Karpas-422 (cell line): ENCODE results near the gene ADARB2. TPM values are rescaled to one million over a fixed set of nuclear protein-coding genes. Genes with fewer than 3 reads are reported as not detected.

Source experiments
- DNase-seq: peaks from one replicate; pipeline ENCODE4 v3.0.0-alpha.2; 2015
- H2AFZ ChIP-seq: fragments of 200-600 bp; sonication (generic); 2 replicates; pipeline ENCODE4 v1.6.1; 2014; ENCODE audit warnings: antibody characterized with exemption, low read length, mixed read lengths
- H3K27ac ChIP-seq: fragments of 200-600 bp; sonication (generic); 2 replicates; pipeline ENCODE4 v1.5.1; 2014; ENCODE audit warnings: mild to moderate bottlenecking, low read length, moderate library complexity
- H3K27me3 ChIP-seq: fragments of 200-600 bp; sonication (generic); 2 replicates; pipeline ENCODE4 v1.6.1; 2014; ENCODE audit warnings: low read length, mixed read lengths
- H3K36me3 ChIP-seq: fragments of 200-600 bp; sonication (generic); 2 replicates; pipeline ENCODE4 v1.6.1; 2014; ENCODE audit warnings: low read length, mixed read lengths; ENCODE audit not compliant: insufficient read depth
- H3K4me1 ChIP-seq: fragments of 200-600 bp; sonication (generic); 2 replicates; pipeline ENCODE4 v1.6.1; 2014; ENCODE audit warnings: mild to moderate bottlenecking, low read length, mixed read lengths
- H3K4me2 ChIP-seq: fragments of 200-600 bp; sonication (generic); 2 replicates; pipeline ENCODE4 v1.6.1; 2014; ENCODE audit warnings: low read length, low read depth, mild to moderate bottlenecking; ENCODE audit not compliant: poor library complexity, severe bottlenecking
- H3K4me3 ChIP-seq: fragments of 200-600 bp; sonication (generic); 2 replicates; pipeline ENCODE4 v1.5.1; 2014; ENCODE audit warnings: mild to moderate bottlenecking, antibody characterized with exemption, low read length, mixed read lengths
- H3K79me2 ChIP-seq: fragments of 200-600 bp; sonication (generic); 2 replicates; pipeline ENCODE4 v1.6.1; 2014; ENCODE audit warnings: mild to moderate bottlenecking, low read length, mixed read lengths
- H3K9ac ChIP-seq: fragments of 200-600 bp; sonication (generic); 2 replicates; pipeline ENCODE4 v1.6.0; 2014; ENCODE audit warnings: low read length
- H3K9me2 ChIP-seq: fragments of 200-600 bp; sonication (generic), shearing (Covaris generic); replicated peaks from 2 replicates; pipeline ENCODE4 v1.6.0; 2014; ENCODE audit warnings: mild to moderate bottlenecking, low read length, moderate library complexity; ENCODE audit not compliant: insufficient read depth
- H3K9me3 ChIP-seq: fragments of 300-700, 200-600 bp; sonication (generic); 2 replicates; pipeline ENCODE4 v1.6.1; 2014; ENCODE audit warnings: low read length, mixed read lengths
- H4K20me1 ChIP-seq: fragments of 200-600 bp; sonication (generic); 2 replicates; pipeline ENCODE4 v1.6.1; 2014; ENCODE audit warnings: mild to moderate bottlenecking, antibody characterized with exemption, low read length, low read depth; ENCODE audit not compliant: insufficient read depth
- total RNA-seq: library from RNA; depleted of rRNA; stranded (reverse); fragments of >200 nt; shearing (Covaris generic); gene quantifications from 2 replicates; pipeline ENCODE4 v1.2.3, GENCODE V29; 2014; ENCODE audit warnings: low replicate concordance

Gene ADARB2
- total RNA-seq, 1 experiment from 2014 or later: not detected

DNA sequence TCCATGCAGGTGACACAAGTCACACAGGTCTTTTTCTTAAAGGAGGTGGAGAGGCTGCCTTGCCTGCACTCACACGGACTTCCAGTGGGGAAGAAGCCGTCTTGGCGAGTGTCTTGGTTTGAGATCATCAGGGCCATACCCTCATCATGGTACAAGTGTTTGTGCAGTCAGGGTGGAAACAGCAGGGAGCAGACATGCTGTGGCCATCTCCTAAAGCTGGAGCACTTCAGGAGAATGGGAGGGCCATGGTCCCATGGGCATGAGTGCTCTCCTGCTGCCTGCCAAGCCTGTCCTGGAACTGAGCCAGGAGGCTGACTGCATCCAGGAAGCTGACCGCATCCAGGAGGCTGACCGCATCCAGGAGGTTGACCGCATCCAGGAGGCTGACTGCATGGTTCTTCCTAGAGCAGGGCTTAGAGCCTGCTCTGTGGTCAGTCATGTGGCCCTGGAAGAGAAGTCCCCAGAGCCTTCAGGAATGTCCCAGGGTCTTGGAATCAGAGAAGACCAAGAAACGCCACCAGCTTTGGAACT lies 98.4 kb downstream of the ADARB2 start:
- H3K27ac ChIP-seq: no peak overlapping the region
- no peaks in the 10 kb centered on the region for H3K4me1 ChIP-seq
- H3K9ac ChIP-seq: no peak overlapping the region
- H3K9me2 ChIP-seq: no peaks in the 10 kb centered on the region
- H3K4me3 ChIP-seq: no peak overlapping the region
- H3K27me3 ChIP-seq: no peaks in the 10 kb centered on the region
- no peaks in the 10 kb centered on the region for H3K79me2 ChIP-seq
- no peak for DNase-seq
- no peaks in the 10 kb centered on the region for H3K36me3 ChIP-seq
- H2AFZ ChIP-seq: no peak overlapping the region
- H4K20me1 ChIP-seq: no peaks in the 10 kb centered on the region
- no peaks in the 10 kb centered on the region for H3K9me3 ChIP-seq
- no peak overlapping the region for H3K4me2 ChIP-seq

DNA sequence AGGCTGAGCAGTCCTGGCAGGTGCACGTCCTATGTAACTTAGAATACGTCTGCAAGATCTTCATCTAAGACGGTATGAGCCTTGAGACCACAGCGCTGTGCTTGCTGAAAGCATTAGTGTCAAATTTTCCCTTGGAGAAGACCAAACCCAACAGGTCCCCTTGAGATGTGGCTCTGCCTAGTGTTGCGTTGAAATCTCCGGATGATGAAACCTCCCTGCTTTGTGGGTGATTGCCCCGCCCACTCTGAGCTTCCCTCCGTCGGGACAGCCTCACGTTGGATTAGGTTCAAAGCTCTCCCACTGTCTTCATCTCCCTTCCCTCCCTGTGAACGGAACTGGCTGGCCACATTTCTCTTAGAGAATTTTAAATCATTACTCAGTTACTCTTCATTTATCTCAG lies 102.0 kb downstream of the ADARB2 start:
- no peaks in the 10 kb centered on the region for H3K79me2 ChIP-seq
- H3K27me3 ChIP-seq: no peaks in the 10 kb centered on the region
- no peaks in the 10 kb centered on the region for H4K20me1 ChIP-seq
- no peaks in the 10 kb centered on the region for H3K4me1 ChIP-seq
- no peaks in the 10 kb centered on the region for H3K9me3 ChIP-seq
- no peaks in the 10 kb centered on the region for H3K36me3 ChIP-seq
- H3K9ac ChIP-seq: no peak overlapping the region
- H3K27ac ChIP-seq: no peak overlapping the region
- no peak overlapping the region for H3K4me3 ChIP-seq
- no peak overlapping the region for H2AFZ ChIP-seq
- no peak overlapping the region for H3K4me2 ChIP-seq
- no peaks in the 10 kb centered on the region for H3K9me2 ChIP-seq
- no peak for DNase-seq

DNA sequence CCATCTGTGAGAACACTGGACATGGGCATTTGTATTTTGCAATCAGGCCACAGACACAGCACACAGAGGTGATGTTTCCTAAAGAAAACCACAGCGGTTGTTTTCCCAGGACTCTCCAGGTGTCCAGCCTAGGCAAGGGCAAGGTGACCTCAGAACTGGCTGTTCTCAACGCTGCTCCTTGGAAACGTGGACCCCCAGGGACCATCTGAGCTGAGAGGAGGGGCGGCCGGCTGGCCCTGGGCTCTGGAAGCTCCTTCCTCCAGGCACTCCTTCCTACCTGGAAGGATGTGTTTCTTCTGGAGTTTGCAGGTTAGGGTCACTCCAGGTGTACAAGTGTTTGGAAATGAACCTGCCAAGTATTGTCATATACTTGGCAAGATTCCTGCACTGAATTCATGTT lies 103.1 kb downstream of the ADARB2 start:
- no peaks in the 10 kb centered on the region for H3K36me3 ChIP-seq
- H3K4me2 ChIP-seq: no peak overlapping the region
- no peaks in the 10 kb centered on the region for H3K79me2 ChIP-seq
- no peak overlapping the region for H2AFZ ChIP-seq
- H4K20me1 ChIP-seq: no peaks in the 10 kb centered on the region
- H3K4me3 ChIP-seq: no peak overlapping the region
- no peak overlapping the region for H3K9ac ChIP-seq
- no peaks in the 10 kb centered on the region for H3K27me3 ChIP-seq
- peaks cover 6% of the 10 kb centered on the region for H3K4me1 ChIP-seq
- H3K9me3 ChIP-seq: no peaks in the 10 kb centered on the region
- no peak for DNase-seq
- no peaks in the 10 kb centered on the region for H3K9me2 ChIP-seq
- H3K27ac ChIP-seq: no peak overlapping the region

- DNase-seq: no peak
- Histone ChIP-seq H3K79me2 (no peaks in the 10 kb centered on the region), H3K4me3 (no peak overlapping the region), H4K20me1 (no peaks in the 10 kb centered on the region), H3K27me3 (no peaks in the 10 kb centered on the region), H3K9me2 (no peaks in the 10 kb centered on the region), H3K9ac (no peak overlapping the region), H3K9me3 (no peaks in the 10 kb centered on the region), H3K4me2 (no peak overlapping the region), H2AFZ (no peak overlapping the region), H3K4me1 (peaks cover 6% of the 10 kb centered on the region), H3K27ac (no peak overlapping the region), H3K36me3 (no peaks in the 10 kb centered on the region)
Measured at GRCh38 chr10:1633783-1634182, 103.5 kb downstream of the ADARB2 start.

DNA sequence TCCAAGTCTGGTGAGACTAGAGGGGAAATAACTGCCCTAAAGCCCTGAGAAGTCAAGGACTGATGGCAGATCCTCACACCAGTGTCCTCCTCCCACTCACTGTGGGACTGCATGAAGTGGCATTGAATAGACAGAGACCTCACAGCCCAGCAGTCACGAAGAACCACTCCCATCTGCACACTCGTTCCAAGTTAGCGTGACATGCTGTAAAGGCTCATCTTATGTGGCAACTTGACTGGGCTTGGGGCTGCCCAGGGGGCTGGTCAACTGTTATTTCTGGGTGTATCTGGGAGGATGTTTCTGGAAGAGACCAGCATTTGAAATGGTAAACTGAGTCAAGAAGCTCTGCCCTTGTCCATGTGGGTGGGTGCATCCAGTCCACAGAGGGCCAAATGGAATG lies 104.7 kb downstream of the ADARB2 start:
- H3K36me3 ChIP-seq: no peaks in the 10 kb centered on the region
- H3K4me1 ChIP-seq: peaks cover 6% of the 10 kb centered on the region
- no peak overlapping the region for H3K27ac ChIP-seq
- DNase-seq: no peak
- H3K9me3 ChIP-seq: no peaks in the 10 kb centered on the region
- no peak overlapping the region for H2AFZ ChIP-seq
- no peaks in the 10 kb centered on the region for H3K9me2 ChIP-seq
- H3K79me2 ChIP-seq: no peaks in the 10 kb centered on the region
- H3K4me3 ChIP-seq: no peak overlapping the region
- H4K20me1 ChIP-seq: no peaks in the 10 kb centered on the region
- H3K4me2 ChIP-seq: no peak overlapping the region
- no peak overlapping the region for H3K9ac ChIP-seq
- no peaks in the 10 kb centered on the region; the same call in 1 of the 2 replicates for H3K27me3 ChIP-seq

DNA sequence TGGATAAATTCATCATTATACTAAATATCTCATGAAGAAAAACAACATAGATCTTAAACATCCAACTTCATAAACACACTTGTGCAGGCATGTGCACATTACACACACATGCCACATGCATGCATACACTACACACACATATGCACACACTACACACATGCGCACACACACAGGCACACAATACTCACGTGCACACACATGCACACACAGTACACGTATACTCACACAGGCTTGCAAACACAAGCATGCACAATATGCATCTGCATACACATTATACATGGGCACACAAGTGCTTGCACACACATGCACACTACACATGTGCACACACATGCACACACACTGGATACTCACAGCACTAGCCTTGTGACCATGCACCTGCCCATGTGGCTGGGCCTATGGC lies 105.2 kb downstream of the ADARB2 start:
- Histone ChIP-seq H3K4me3 (no peak overlapping the region), H3K4me2 (no peak overlapping the region), H2AFZ (no peak overlapping the region), H3K9me2 (no peaks in the 10 kb centered on the region), H3K27me3 (no peaks in the 10 kb centered on the region; the same call in 1 of the 2 replicates), H3K79me2 (no peaks in the 10 kb centered on the region), H3K27ac (no peak overlapping the region), H3K4me1 (peaks cover 6% of the 10 kb centered on the region), H3K36me3 (no peaks in the 10 kb centered on the region), H3K9me3 (no peaks in the 10 kb centered on the region), H4K20me1 (no peaks in the 10 kb centered on the region), H3K9ac (no peak overlapping the region)
- no peak for DNase-seq

DNA sequence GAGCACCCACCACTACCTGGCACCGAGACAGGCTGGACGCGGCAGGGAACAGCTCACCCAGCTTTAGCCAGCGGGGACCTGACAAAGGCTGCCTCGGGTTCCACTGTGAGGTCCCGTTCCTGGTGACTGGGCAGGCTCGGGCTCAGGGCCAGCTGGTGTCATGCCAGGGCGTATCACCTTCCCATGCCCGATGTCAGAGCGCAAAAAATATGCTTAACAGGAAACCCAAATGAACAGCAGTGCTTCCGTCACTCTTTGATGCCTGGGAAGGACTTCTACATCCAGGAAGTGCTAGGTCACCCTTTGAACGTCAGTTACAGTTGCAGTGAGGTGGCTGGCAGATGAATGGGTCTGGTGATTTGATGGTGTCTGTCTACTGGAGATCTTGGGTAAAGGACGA lies 106.0 kb downstream of the ADARB2 start:
- Histone ChIP-seq H3K4me3 (no peak overlapping the region), H3K9ac (no peak overlapping the region), H3K4me2 (no peak overlapping the region), H3K4me1 (peaks cover 6% of the 10 kb centered on the region), H4K20me1 (no peaks in the 10 kb centered on the region), H3K79me2 (no peaks in the 10 kb centered on the region), H2AFZ (no peak overlapping the region), H3K36me3 (no peaks in the 10 kb centered on the region), H3K27me3 (no peaks in the 10 kb centered on the region; the same call in 1 of the 2 replicates), H3K9me2 (no peaks in the 10 kb centered on the region), H3K27ac (no peak overlapping the region), H3K9me3 (no peaks in the 10 kb centered on the region)
- DNase-seq: no peak

GRCh38 chr10:1630304-1630703 lies 107.0 kb downstream of the ADARB2 start:
- no peak for DNase-seq
- no peaks in the 10 kb centered on the region for H4K20me1 ChIP-seq
- H3K9me2 ChIP-seq: no peaks in the 10 kb centered on the region
- no peak overlapping the region for H3K4me2 ChIP-seq
- no peaks in the 10 kb centered on the region for H3K36me3 ChIP-seq
- H3K27me3 ChIP-seq: no peaks in the 10 kb centered on the region; the same call in 1 of the 2 replicates
- H3K79me2 ChIP-seq: no peaks in the 10 kb centered on the region
- peaks cover 6% of the 10 kb centered on the region for H3K4me1 ChIP-seq
- no peak overlapping the region for H2AFZ ChIP-seq
- no peak overlapping the region for H3K4me3 ChIP-seq
- no peaks in the 10 kb centered on the region for H3K9me3 ChIP-seq
- H3K9ac ChIP-seq: no peak overlapping the region
- no peak overlapping the region for H3K27ac ChIP-seq
